Prostate gland (tissue), 2 donors: ENCODE measurements around the gene ADARB2.

ENCODE experiments used
- POLR2A ChIP-seq: fragments of 450-650 bp; IDR thresholded peaks from one replicate; pipeline ENCODE4 v1.6.1; 2016; ENCODE audit warnings: antibody characterized with exemption, mild to moderate bottlenecking
- POLR2AphosphoS5 ChIP-seq: sonication (generic); formaldehyde crosslinking; IDR thresholded peaks from one replicate; pipeline ENCODE4 v1.6.1; 2017; ENCODE audit warnings: antibody characterized with exemption
- TF ChIP-seq, protein P1 (sequence below), 4 experiments: fragments of 200-600 bp in 2 of 4; fragments of 450-650 bp in 2 of 4; sonication (generic) in 2 of 4; IDR thresholded peaks; 1 replicate in 3 of 4; 2 replicates in 1 of 4; pipeline ENCODE4 v1.5.1; 2016 to 2019; ENCODE audit warnings: antibody characterized with exemption in 4 of 4, mild to moderate bottlenecking in 2 of 4, moderate library complexity in 2 of 4

DNA sequence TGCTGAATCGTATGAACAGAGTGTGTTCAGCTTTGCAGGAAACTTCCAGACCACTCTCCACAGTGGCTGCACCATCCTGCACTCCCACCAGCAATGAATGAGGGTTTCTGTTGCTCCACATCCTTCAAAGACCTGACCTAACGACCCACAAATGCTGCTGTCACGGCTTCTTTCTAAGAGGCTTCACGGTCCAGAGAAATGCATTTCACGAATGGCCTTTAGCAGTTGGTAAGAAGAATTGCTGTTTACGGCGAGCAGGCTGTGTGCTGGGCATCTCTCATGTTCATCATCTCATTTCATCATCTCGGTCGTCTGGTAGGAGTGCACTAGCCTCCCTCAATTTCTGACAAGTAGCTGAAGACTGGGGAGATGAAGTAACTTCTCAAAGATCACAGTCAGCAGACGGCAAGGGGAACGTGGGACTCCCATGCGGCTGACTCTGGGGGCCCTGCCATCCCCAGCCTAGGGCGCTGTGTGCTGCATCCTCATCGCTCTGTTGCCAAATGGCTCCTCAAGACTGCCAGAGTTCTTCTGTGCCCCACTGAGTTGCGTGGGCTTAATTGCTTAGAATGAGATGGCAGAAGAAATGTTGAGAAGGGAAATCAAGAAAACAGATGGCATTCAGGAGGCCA, 72.9 kb downstream of the ADARB2 start:
- TF ChIP-seq POLR2AphosphoS5, result no peak
- TF ChIP-seq, protein P1, sequence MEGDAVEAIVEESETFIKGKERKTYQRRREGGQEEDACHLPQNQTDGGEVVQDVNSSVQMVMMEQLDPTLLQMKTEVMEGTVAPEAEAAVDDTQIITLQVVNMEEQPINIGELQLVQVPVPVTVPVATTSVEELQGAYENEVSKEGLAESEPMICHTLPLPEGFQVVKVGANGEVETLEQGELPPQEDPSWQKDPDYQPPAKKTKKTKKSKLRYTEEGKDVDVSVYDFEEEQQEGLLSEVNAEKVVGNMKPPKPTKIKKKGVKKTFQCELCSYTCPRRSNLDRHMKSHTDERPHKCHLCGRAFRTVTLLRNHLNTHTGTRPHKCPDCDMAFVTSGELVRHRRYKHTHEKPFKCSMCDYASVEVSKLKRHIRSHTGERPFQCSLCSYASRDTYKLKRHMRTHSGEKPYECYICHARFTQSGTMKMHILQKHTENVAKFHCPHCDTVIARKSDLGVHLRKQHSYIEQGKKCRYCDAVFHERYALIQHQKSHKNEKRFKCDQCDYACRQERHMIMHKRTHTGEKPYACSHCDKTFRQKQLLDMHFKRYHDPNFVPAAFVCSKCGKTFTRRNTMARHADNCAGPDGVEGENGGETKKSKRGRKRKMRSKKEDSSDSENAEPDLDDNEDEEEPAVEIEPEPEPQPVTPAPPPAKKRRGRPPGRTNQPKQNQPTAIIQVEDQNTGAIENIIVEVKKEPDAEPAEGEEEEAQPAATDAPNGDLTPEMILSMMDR (IDR thresholded peaks at IDR 0.05), result no peak
- no peak for TF ChIP-seq POLR2A
